K562 (cell line): ENCODE measurements around the gene EXOSC1. TPM values are rescaled to one million over a fixed set of nuclear protein-coding genes. Genes with fewer than 3 reads are reported as not detected.
A peak's percentile ranks its signal among the peaks of the same experiment; 100 is the strongest.

Source experiments
- FOXJ3 ChIP-seq: sonication (generic); formaldehyde crosslinking; IDR thresholded peaks from 2 replicates; pipeline ENCODE4 v1.4.0; 2020; ENCODE audit warnings: mild to moderate bottlenecking, missing genetic modification reagents
- ILK ChIP-seq: fragments of 450-650 bp; IDR thresholded peaks from 2 replicates; pipeline ENCODE4 v1.6.1; 2016; ENCODE audit warnings: missing genetic modification characterization, low read depth, mild to moderate bottlenecking, missing compliant biosample characterization, moderate library complexity, borderline replicate concordance
- NFE2 ChIP-seq: IDR thresholded peaks from 2 replicates; pipeline ENCODE4 v1.6.1; 2014; ENCODE audit warnings: antibody characterized with exemption, low read depth
- NONO ChIP-seq, 2 experiments: fragments of 200-400 bp in 1 of 2; fragments of 450-650 bp in 1 of 2; formaldehyde crosslinking in 1 of 2; IDR thresholded peaks; 2 replicates each; pipeline ENCODE4 v1.6.1; 2017; ENCODE audit warnings: low read depth in 2 of 2, mild to moderate bottlenecking in 2 of 2, moderate library complexity in 2 of 2, low read length in 1 of 2
- RBM14 ChIP-seq: fragments of 200-400 bp; formaldehyde crosslinking; IDR thresholded peaks from 2 replicates; pipeline ENCODE4 v1.6.1; 2018; ENCODE audit warnings: low read depth, mild to moderate bottlenecking, low read length, moderate library complexity, borderline replicate concordance; ENCODE audit not compliant: insufficient read depth
- SREBF2 ChIP-seq: sonication (generic); formaldehyde crosslinking; IDR thresholded peaks from 2 replicates; pipeline ENCODE4 v1.4.0; 2020; ENCODE audit warnings: mild to moderate bottlenecking, missing genetic modification reagents
- TCF7 ChIP-seq: sonication (generic); IDR thresholded peaks from 2 replicates; pipeline ENCODE4 v1.6.1; 2016; ENCODE audit warnings: antibody characterized with exemption, borderline replicate concordance
- ZNF445 ChIP-seq: fragments of 250-450 bp; sonication (Bioruptor Pico); IDR thresholded peaks from 2 replicates; pipeline ENCODE4 v1.4.0; 2020; ENCODE audit warnings: low read depth, mild to moderate bottlenecking, moderate library complexity
- polyA plus RNA-seq, 8 experiments: library from polyadenylated mRNA; depleted of rRNA in 4 of 8; stranded (reverse) in 5 of 8; unstranded in 3 of 8; fragments of >200 nt; fragmentation: Nextera tagmentation in 2 of 8; fragmentation: Illumina TruSeq in 1 of 8; extraction: Ambion mirVana in 2 of 8; extraction: Trizol in 1 of 8; gene quantifications; 2 replicates each; pipeline versions ENCODE4 v1.2.1 to v1.2.3, GENCODE V29; 2011 to 2014; ENCODE audit warnings: inconsistent platforms in 1 of 8, missing spikeins in 1 of 8
- total RNA-seq, 7 experiments: library from RNA; depleted of rRNA in 6 of 7; stranded (reverse); fragments of >200 nt in 6 of 7; fragmentation: Illumina TruSeq in 2 of 7; extraction: Trizol in 2 of 7; gene quantifications; 2 replicates each; pipeline versions ENCODE4 v1.2.1 to v1.2.3, GENCODE V29; 2011 to 2021; ENCODE audit warnings: low replicate concordance in 1 of 7
- TF ChIP-seq, protein P1 (sequence below), 2 experiments: fragments of 450-650 bp; formaldehyde crosslinking in 1 of 2; IDR thresholded peaks; 2 replicates each; pipeline versions ENCODE4 v1.4.0 to v1.6.1; 2014 to 2020; ENCODE audit warnings: mild to moderate bottlenecking in 2 of 2, borderline replicate concordance in 1 of 2, low read depth in 1 of 2
- TF ChIP-seq, protein P2 (sequence below), 2 experiments: fragments of 450-650 bp; IDR thresholded peaks; 2 replicates each; pipeline ENCODE4 v1.6.1; 2016
- TF ChIP-seq, protein P3 (sequence below), 2 experiments: fragments of 450-650 bp in 1 of 2; sonication (generic) in 1 of 2; formaldehyde crosslinking in 1 of 2; IDR thresholded peaks in 1 of 2; conservative IDR thresholded peaks in 1 of 2; 2 replicates each; pipeline versions ENCODE4 v1.6.1 to v1.8.1; 2016 to 2023; ENCODE audit warnings: mild to moderate bottlenecking in 2 of 2, moderate library complexity in 2 of 2, inconsistent platforms in 1 of 2, missing genetic modification reagents in 1 of 2
- TF ChIP-seq, protein P4 (sequence below): sonication (generic); formaldehyde crosslinking; IDR thresholded peaks from 2 replicates; pipeline ENCODE4 v1.8.1; 2023; ENCODE audit warnings: mild to moderate bottlenecking, missing genetic modification reagents

EXOSC1 gene
- total and polyA plus RNA-seq, 9 of the 15 experiments (the other 6 are each of a cell fraction or from before 2014, with no cell fraction given), result 44.3 to 117 (median 67.0) TPM

DNA sequence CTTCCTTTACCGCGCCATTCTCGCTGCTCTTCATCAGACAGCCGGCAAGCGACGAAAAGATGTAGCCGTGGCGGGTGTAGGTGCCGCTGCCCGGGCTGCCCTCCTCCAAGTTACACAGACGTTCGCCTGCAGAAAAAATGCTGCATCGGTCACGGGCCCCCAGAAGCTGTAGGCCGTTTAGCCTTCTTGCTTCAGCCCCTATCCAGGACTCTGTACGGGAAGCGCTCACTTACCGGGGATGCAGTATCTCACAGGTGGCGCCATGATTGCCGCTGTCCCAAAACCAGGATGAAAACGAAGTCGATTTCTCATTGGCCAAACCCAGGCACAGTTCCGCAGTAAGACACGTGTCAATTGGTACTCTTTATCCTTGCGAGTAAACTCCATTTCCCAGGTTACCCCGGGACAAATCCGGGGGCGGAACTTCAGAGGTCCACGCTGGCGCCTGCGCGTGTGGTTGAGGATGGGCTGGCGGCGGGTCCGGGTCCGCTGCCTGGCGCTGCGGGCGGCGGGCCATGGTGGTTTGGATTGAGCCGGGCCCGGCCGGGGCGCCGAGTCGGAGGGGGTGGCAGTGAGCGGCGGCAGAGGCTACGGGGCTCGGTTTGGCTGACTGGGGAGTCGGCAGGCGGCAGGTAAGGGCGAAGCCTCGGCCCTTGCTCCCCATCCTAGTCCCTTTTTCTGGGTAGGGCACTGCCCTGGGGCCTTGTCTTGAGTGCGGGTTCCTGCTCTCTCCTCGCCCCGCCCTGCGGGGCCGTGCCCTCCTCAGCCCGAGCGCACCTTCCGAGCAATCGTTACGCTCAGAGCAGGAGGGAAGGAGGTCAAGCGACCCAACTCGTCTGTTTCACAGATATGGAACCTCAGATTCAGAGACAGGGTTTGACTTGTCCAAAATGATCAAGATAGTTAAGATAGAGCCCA is at the start of gene EXOSC1, which contains the start of gene ZDHHC16 (continued):
- no peak for TF ChIP-seq NFE2
- TF ChIP-seq SREBF2 (CRISPR knock-in tag), result no peak
- TF ChIP-seq, protein P1, sequence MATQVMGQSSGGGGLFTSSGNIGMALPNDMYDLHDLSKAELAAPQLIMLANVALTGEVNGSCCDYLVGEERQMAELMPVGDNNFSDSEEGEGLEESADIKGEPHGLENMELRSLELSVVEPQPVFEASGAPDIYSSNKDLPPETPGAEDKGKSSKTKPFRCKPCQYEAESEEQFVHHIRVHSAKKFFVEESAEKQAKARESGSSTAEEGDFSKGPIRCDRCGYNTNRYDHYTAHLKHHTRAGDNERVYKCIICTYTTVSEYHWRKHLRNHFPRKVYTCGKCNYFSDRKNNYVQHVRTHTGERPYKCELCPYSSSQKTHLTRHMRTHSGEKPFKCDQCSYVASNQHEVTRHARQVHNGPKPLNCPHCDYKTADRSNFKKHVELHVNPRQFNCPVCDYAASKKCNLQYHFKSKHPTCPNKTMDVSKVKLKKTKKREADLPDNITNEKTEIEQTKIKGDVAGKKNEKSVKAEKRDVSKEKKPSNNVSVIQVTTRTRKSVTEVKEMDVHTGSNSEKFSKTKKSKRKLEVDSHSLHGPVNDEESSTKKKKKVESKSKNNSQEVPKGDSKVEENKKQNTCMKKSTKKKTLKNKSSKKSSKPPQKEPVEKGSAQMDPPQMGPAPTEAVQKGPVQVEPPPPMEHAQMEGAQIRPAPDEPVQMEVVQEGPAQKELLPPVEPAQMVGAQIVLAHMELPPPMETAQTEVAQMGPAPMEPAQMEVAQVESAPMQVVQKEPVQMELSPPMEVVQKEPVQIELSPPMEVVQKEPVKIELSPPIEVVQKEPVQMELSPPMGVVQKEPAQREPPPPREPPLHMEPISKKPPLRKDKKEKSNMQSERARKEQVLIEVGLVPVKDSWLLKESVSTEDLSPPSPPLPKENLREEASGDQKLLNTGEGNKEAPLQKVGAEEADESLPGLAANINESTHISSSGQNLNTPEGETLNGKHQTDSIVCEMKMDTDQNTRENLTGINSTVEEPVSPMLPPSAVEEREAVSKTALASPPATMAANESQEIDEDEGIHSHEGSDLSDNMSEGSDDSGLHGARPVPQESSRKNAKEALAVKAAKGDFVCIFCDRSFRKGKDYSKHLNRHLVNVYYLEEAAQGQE (IDR thresholded peaks at IDR 0.05; ENCODE audit: borderline replicate concordance), result peak; percentile 28
- TF ChIP-seq, protein P1 (CRISPR knock-in tag; IDR thresholded peaks at IDR 0.05; ENCODE audit: low read depth), result no peak
- TF ChIP-seq RBM14, result no peak
- TF ChIP-seq, protein P2, sequence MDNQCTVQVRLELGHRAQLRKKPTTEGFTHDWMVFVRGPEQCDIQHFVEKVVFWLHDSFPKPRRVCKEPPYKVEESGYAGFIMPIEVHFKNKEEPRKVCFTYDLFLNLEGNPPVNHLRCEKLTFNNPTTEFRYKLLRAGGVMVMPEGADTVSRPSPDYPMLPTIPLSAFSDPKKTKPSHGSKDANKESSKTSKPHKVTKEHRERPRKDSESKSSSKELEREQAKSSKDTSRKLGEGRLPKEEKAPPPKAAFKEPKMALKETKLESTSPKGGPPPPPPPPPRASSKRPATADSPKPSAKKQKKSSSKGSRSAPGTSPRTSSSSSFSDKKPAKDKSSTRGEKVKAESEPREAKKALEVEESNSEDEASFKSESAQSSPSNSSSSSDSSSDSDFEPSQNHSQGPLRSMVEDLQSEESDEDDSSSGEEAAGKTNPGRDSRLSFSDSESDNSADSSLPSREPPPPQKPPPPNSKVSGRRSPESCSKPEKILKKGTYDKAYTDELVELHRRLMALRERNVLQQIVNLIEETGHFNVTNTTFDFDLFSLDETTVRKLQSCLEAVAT (IDR thresholded peaks at IDR 0.05), result no peak
- TF ChIP-seq TCF7, result no peak
- TF ChIP-seq, protein P3, sequence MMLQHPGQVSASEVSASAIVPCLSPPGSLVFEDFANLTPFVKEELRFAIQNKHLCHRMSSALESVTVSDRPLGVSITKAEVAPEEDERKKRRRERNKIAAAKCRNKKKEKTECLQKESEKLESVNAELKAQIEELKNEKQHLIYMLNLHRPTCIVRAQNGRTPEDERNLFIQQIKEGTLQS (IDR thresholded peaks at IDR 0.05), result no peak
- TF ChIP-seq, protein P3 (CRISPR knock-in tag; conservative IDR thresholded peaks at IDR 0.05), result no peak
- TF ChIP-seq NONO (IDR thresholded peaks at IDR 0.05; ENCODE audit: low read depth in 2 of 2, low read length in 1 of 2), result no peak
- TF ChIP-seq, protein P4, sequence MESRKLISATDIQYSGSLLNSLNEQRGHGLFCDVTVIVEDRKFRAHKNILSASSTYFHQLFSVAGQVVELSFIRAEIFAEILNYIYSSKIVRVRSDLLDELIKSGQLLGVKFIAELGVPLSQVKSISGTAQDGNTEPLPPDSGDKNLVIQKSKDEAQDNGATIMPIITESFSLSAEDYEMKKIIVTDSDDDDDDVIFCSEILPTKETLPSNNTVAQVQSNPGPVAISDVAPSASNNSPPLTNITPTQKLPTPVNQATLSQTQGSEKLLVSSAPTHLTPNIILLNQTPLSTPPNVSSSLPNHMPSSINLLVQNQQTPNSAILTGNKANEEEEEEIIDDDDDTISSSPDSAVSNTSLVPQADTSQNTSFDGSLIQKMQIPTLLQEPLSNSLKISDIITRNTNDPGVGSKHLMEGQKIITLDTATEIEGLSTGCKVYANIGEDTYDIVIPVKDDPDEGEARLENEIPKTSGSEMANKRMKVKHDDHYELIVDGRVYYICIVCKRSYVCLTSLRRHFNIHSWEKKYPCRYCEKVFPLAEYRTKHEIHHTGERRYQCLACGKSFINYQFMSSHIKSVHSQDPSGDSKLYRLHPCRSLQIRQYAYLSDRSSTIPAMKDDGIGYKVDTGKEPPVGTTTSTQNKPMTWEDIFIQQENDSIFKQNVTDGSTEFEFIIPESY, result no peak
- TF ChIP-seq ZNF445, result no peak
- TF ChIP-seq FOXJ3, result no peak
- no peak for TF ChIP-seq ILK (tag)
